HepG2 (cell line): ENCODE results near the gene MYO7B. TPM values are rescaled to one million over a fixed set of nuclear protein-coding genes. Genes with fewer than 3 reads are reported as not detected.

Experiments
- ATAC-seq: fragments of 200-7000 bp; cut with Tn5 transposase; 3 replicates; pipeline ENCODE4 v1.9.1; 2020; ENCODE audit warnings: mild to moderate bottlenecking, moderate library complexity
- BruUV-seq: library from RNA; stranded (reverse); fragments of 400-500 nt; replicated peaks from 2 replicates; lab custom pipeline; 2021; lab: Mats Ljungman, UMichigan
- CTCF ChIA-PET: fragments of 300-600 bp; formaldehyde crosslinking; extraction: SDS; loops from one replicate; lab custom pipeline; 2021; ENCODE audit warnings: low total read pairs, inconsistent platforms, low intra/inter-chr PET ratio; lab: Yijun Ruan, JAX
- POLR2A ChIA-PET: fragments of 350-600 bp; sonication (Branson Sonifier 250); formaldehyde crosslinking; loops from one replicate; lab custom pipeline; 2020; ENCODE audit warnings: antibody characterized with exemption, inconsistent platforms; lab: Yijun Ruan, JAX
- DNase-seq: peaks from one replicate; pipeline ENCODE4 v3.0.0-alpha.2; 2015; ENCODE audit warnings: low spot score
- FAIRE-seq: peaks from 3 replicates; lab custom pipeline; 2011; peaks lifted over from hg19 to GRCh38; lab: Jason Lieb, UNC
- H2AFZ ChIP-seq: one replicate; pipeline ENCODE4 v1.6.1; 2011; ENCODE audit warnings: low read length, inconsistent platforms
- H3K27ac ChIP-seq: fragments of 300-600 bp; 3 replicates; pipeline ENCODE4 v1.8.0; 2011; ENCODE audit warnings: mixed run types, mild to moderate bottlenecking, mixed read lengths, low read length, inconsistent platforms; ENCODE audit not compliant: insufficient read depth; ENCODE audit errors: extremely low read length
- H3K27me3 ChIP-seq, 2 experiments: fragments of 200-600 bp in 1 of 2; 2 replicates in 1 of 2; 3 replicates in 1 of 2; pipeline versions ENCODE4 v1.6.0 to v1.8.0; 2011; ENCODE audit warnings: low read length in 2 of 2, mild to moderate bottlenecking in 2 of 2, moderate library complexity in 2 of 2, inconsistent platforms in 1 of 2; ENCODE audit not compliant: insufficient read depth in 2 of 2, control insufficient read depth in 1 of 2
- H3K36me3 ChIP-seq, 2 experiments: fragments of 200-600 bp in 1 of 2; replicated peaks in 1 of 2; 2 replicates in 1 of 2; 3 replicates in 1 of 2; pipeline versions ENCODE4 v1.5.1 to v1.8.0; 2011; ENCODE audit warnings: low read length in 2 of 2, inconsistent platforms in 1 of 2; ENCODE audit not compliant: insufficient read depth in 2 of 2, control insufficient read depth in 1 of 2
- H3K4me1 ChIP-seq: 2 replicates; pipeline ENCODE4 v1.5.1; 2012; ENCODE audit warnings: low read length, inconsistent platforms; ENCODE audit not compliant: insufficient read depth
- H3K4me2 ChIP-seq: 2 replicates; pipeline ENCODE4 v1.6.0; 2011; ENCODE audit warnings: low read depth, low read length, inconsistent platforms
- H3K4me3 ChIP-seq, 3 experiments: fragments of 200-600 bp in 1 of 3; sonication (generic), shearing (Covaris generic) in 1 of 3; replicated peaks in 1 of 3; 2 replicates each; pipeline ENCODE4 v1.5.1; 2011 to 2016; ENCODE audit warnings: low read length in 3 of 3, inconsistent platforms in 2 of 3, low read depth in 2 of 3, mild to moderate bottlenecking in 2 of 3, control low read depth in 1 of 3, mixed read lengths in 1 of 3; ENCODE audit not compliant: insufficient read depth in 1 of 3
- H3K79me2 ChIP-seq: one replicate; pipeline ENCODE4 v1.6.1; 2011; ENCODE audit warnings: low read length, inconsistent platforms; ENCODE audit not compliant: insufficient read depth
- H3K9ac ChIP-seq: 2 replicates; pipeline ENCODE4 v1.6.0; 2011; ENCODE audit warnings: mild to moderate bottlenecking, low read depth, low read length, inconsistent platforms; ENCODE audit not compliant: insufficient read depth
- H3K9me3 ChIP-seq: 2 replicates; pipeline ENCODE4 v1.5.1; 2012; ENCODE audit warnings: mild to moderate bottlenecking, low read length
- H4K20me1 ChIP-seq: 2 replicates; pipeline ENCODE4 v1.6.0; 2011; ENCODE audit warnings: inconsistent platforms, mild to moderate bottlenecking, low read length, moderate library complexity; ENCODE audit not compliant: insufficient read depth
- BCL3 ChIP-seq: sonication (generic); formaldehyde crosslinking; IDR thresholded peaks from 2 replicates; pipeline ENCODE4 v1.5.1; 2020; ENCODE audit warnings: mild to moderate bottlenecking, missing genetic modification reagents, moderate library complexity
- CEBPG ChIP-seq: IDR thresholded peaks from 2 replicates; pipeline ENCODE4 v1.6.1; 2016
- GLI4 ChIP-seq: sonication (generic); formaldehyde crosslinking; IDR thresholded peaks from 2 replicates; pipeline ENCODE4 v1.5.1; 2020; ENCODE audit warnings: missing genetic modification reagents, mild to moderate bottlenecking, moderate library complexity, borderline replicate concordance
- ISL2 ChIP-seq: sonication (generic); formaldehyde crosslinking; IDR thresholded peaks from 2 replicates; pipeline ENCODE4 v1.5.0; 2020; ENCODE audit warnings: missing genetic modification reagents
- LBX2 ChIP-seq: sonication (generic); formaldehyde crosslinking; IDR thresholded peaks from 2 replicates; pipeline ENCODE4 v1.5.0; 2020; ENCODE audit warnings: missing genetic modification reagents, mild to moderate bottlenecking, borderline replicate concordance
- SATB2 ChIP-seq: sonication (generic); formaldehyde crosslinking; IDR thresholded peaks from 2 replicates; pipeline ENCODE4 v1.5.0; 2020; ENCODE audit warnings: missing genetic modification reagents
- SRSF9 ChIP-seq: fragments of 200-400 bp; formaldehyde crosslinking; IDR thresholded peaks from 2 replicates; pipeline ENCODE4 v1.6.1; 2018; ENCODE audit warnings: borderline replicate concordance, mild to moderate bottlenecking, low read depth, low read length; ENCODE audit not compliant: insufficient read depth, poor library complexity, severe bottlenecking
- TAF1 ChIP-seq: sonication (generic); formaldehyde crosslinking; IDR thresholded peaks from 2 replicates; pipeline ENCODE4 v1.4.0; 2020; ENCODE audit warnings: missing genetic modification reagents
- ZBTB33 ChIP-seq: sonication (generic); formaldehyde crosslinking; IDR thresholded peaks from 2 replicates; pipeline ENCODE4 v1.4.0; 2020; ENCODE audit warnings: missing genetic modification reagents
- ZMAT5 ChIP-seq: sonication (generic); formaldehyde crosslinking; IDR thresholded peaks from 2 replicates; pipeline ENCODE4 v1.5.0; 2020; ENCODE audit warnings: mild to moderate bottlenecking, low read depth, missing genetic modification reagents, borderline replicate concordance
- ZNF20 ChIP-seq: sonication (generic); formaldehyde crosslinking; IDR thresholded peaks from 2 replicates; pipeline ENCODE4 v1.4.0; 2020; ENCODE audit warnings: mild to moderate bottlenecking, moderate library complexity, missing genetic modification reagents
- ZNF574 ChIP-seq: sonication (generic); formaldehyde crosslinking; IDR thresholded peaks from 2 replicates; pipeline ENCODE4 v1.4.0; 2020; ENCODE audit warnings: missing genetic modification reagents
- ZNF597 ChIP-seq: sonication (generic); formaldehyde crosslinking; IDR thresholded peaks from 2 replicates; pipeline ENCODE4 v1.5.0; 2020; ENCODE audit warnings: missing genetic modification reagents
- ZNF7 ChIP-seq: IDR thresholded peaks from 2 replicates; pipeline ENCODE4 v1.6.1; 2016; ENCODE audit warnings: missing biosample characterization, missing genetic modification reagents
- WGBS: methylation state at CpG from one replicate; pipeline ENCODE4 v1.1.6; 2017; ENCODE audit warnings: low lambda C conversion rate; 5-methylcytosine and 5-hydroxymethylcytosine counted together
- in situ Hi-C: cut with HindIII; loops from 2 replicates; pipeline ENCODE4 v1.10.0; 2017; ENCODE audit warnings: low pct_unique_long_range_greater_than_20kb; ENCODE audit not compliant: extremely low pct_ligation_motif_present
- intact Hi-C: fragments of 100-400 bp; cut with micrococcal nuclease; formaldehyde crosslinking; loops from one replicate; pipeline ENCODE4 v1.10.0; 2022; ENCODE audit not compliant: unreplicated experiment
- polyA plus RNA-seq, 8 experiments: library from polyadenylated mRNA; depleted of rRNA in 3 of 8; stranded (reverse) in 7 of 8; unstranded in 1 of 8; fragments of >200 nt; fragmentation: Illumina TruSeq in 4 of 8; extraction: Trizol in 4 of 8; gene quantifications; 2 replicates each; pipeline versions ENCODE4 v1.2.1 to v1.2.3, GENCODE V29; 2011 to 2016; ENCODE audit warnings: low read depth in 4 of 8, missing spikeins in 1 of 8, mixed read lengths in 1 of 8; ENCODE audit not compliant: insufficient read depth in 1 of 8
- total RNA-seq, 5 experiments: library from RNA; depleted of rRNA; stranded (reverse); fragments of >200 nt; fragmentation: Illumina TruSeq; extraction: Trizol; gene quantifications; 2 replicates each; pipeline ENCODE4 v1.2.3, GENCODE V29; 2016; ENCODE audit warnings: low read depth in 1 of 5

The MYO7B gene
- total and polyA plus RNA-seq, 2 of the 13 experiments (the other 11 are each of a cell fraction or from before 2014, with no cell fraction given), result not detected

DNA sequence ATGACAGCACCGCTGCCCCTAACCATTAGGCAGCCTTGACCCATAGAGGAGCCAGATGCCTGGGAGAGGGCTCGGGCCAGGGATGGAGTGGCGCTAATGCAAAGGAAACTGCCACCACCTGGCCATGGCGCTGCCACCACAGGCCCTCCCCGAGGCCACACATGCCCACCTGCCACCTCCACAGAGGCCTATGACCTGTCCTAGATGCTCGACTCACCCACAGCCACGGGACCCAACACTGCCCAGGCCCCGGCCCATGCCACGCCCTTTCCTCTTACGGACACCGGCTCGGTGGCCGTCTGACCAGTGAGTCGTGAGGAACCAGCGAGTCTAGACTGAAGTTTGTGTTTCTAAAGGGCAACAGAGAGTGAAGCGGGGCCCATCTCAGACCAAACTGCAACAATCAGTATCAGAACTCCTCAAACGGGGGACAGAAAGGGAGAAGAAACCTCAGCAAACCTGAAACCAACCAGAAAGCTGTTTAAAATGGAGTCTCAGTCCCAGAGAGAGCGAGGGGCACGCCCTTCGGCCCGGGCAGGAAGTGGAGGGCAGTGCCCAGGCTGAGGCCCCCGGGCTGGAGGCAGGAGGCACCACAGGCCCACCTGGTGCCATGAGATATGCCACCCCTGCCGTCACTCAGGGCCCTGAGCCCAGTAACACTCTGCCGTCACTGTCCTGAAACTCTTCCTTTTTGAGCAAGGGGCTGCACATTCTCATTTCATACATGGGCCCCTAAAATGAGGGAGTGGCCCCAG, 111.2 kb downstream of the MYO7B start:
- ATAC-seq (0 out of 3 replicates have a peak, but pooled peaks have one; percentile 1), FAIRE-seq (no peak), DNase-seq (no peak)
- BruUV-seq, result no TSS peak
- POLR2A ChIA-PET, result no interaction called here
- Histone ChIP-seq H4K20me1 (no peaks in the 10 kb centered on the region), H2AFZ (peak overlapping the region; percentile 39), H3K4me2 (peak overlapping the region; percentile 70), H3K36me3 (no peaks in the 10 kb centered on the region), H3K9ac (no peak overlapping the region), H3K4me1 (peaks cover 71% of the 10 kb centered on the region), H3K4me3 (peak overlapping the region; percentile 1 to 55 (median 27); a peak in 4 of 6 replicates), H3K9me3 (no peaks in the 10 kb centered on the region), H3K79me2 (no peaks in the 10 kb centered on the region), H3K27me3 (peaks cover 4 to 56% of the 10 kb centered on the region in 2 experiments), H3K27ac (no peak overlapping the region)
- intact Hi-C loops (loop anchor here (10.0 kb wide), 1 partner anchor 112 kb away; the partner anchor contains the start of gene MYO7B), in situ Hi-C loops (no loop called here)
- CTCF ChIA-PET, result no interaction called here
- WGBS, result 24% methylated on average over 21 of the region's 24 CpGs
- TF ChIP-seq LBX2 (no peak), ISL2 (CRISPR knock-in tag) (no peak), SATB2 (CRISPR knock-in tag) (no peak), ZNF597 (no peak), GLI4 (CRISPR knock-in tag) (no peak), ZNF7 (CRISPR knock-in tag) (no peak), ZBTB33 (CRISPR knock-in tag) (peak; percentile 58), SRSF9 (no peak), TAF1 (CRISPR knock-in tag) (no peak), ZNF20 (CRISPR knock-in tag) (no peak), ZMAT5 (CRISPR knock-in tag) (no peak), CEBPG (no peak), ZNF574 (CRISPR knock-in tag) (no peak), BCL3 (CRISPR knock-in tag) (no peak)
